HG03558 (cell line): ENCODE results near the gene SAMD11.
"Not testable (repeated sequence)": the region's sequence is repeated elsewhere in the genome, so short reads cannot be mapped to it uniquely, and the experiment has no call there.

Source experiments
- ATAC-seq: cut with Tn5 transposase; IDR thresholded peaks from one replicate; pipeline ENCODE4 v1.9.1; 2021; ENCODE audit warnings: moderate number of reproducible peaks; ENCODE audit not compliant: unreplicated experiment; ENCODE audit errors: extremely low read depth

The SAMD11 gene

GRCh38 chr1:970973-971730 lies 47.4 kb downstream of the SAMD11 start:
- ATAC-seq = no peak

- no peak for ATAC-seq
Observed at GRCh38 chr1:971751-972506, 48.2 kb downstream of the SAMD11 start.

- ATAC-seq = no peak
Observed at GRCh38 chr1:972726-973458, 49.2 kb downstream of the SAMD11 start.

GRCh38 chr1:973459-974292 lies 50.0 kb downstream of the SAMD11 start:
- ATAC-seq = no peak

GRCh38 chr1:974293-974640 lies 50.5 kb downstream of the SAMD11 start:
- no peak for ATAC-seq

GRCh38 chr1:974687-975328 lies 51.1 kb downstream of the SAMD11 start:
- no peak for ATAC-seq

- no peak for ATAC-seq
Observed at GRCh38 chr1:975365-975764, 51.6 kb downstream of the SAMD11 start.

- ATAC-seq = no peak
Observed at GRCh38 chr1:975896-976683, 52.4 kb downstream of the SAMD11 start.

GRCh38 chr1:976791-977190 lies 53.1 kb downstream of the SAMD11 start:
- ATAC-seq = not testable (repeated sequence)

- ATAC-seq = no peak
Observed at GRCh38 chr1:978069-978834, 54.5 kb downstream of the SAMD11 start.

- ATAC-seq = no peak
Observed at GRCh38 chr1:978835-979743, 55.4 kb downstream of the SAMD11 start.

GRCh38 chr1:979744-980072 lies 56.0 kb downstream of the SAMD11 start:
- ATAC-seq = no peak

GRCh38 chr1:980137-980571 lies 56.4 kb downstream of the SAMD11 start:
- no peak for ATAC-seq

- ATAC-seq = no peak
Observed at GRCh38 chr1:980602-981395, 57.1 kb downstream of the SAMD11 start.

GRCh38 chr1:981491-981954 lies 57.8 kb downstream of the SAMD11 start:
- no peak for ATAC-seq

- ATAC-seq = no peak
Observed at GRCh38 chr1:981955-982558, 58.3 kb downstream of the SAMD11 start, which contains the start of gene PERM1. PERM1 (minus strand) TSS chr1:982093; CDS start chr1:981029, 1,064 bp downstream.
